ENCODE measurements around the gene ARHGEF18.
"Not testable (repeated sequence)": the region's sequence is repeated elsewhere in the genome, so short reads cannot be mapped to it uniquely, and the experiment has no call there.

- TF ChIP-seq, protein P1, sequence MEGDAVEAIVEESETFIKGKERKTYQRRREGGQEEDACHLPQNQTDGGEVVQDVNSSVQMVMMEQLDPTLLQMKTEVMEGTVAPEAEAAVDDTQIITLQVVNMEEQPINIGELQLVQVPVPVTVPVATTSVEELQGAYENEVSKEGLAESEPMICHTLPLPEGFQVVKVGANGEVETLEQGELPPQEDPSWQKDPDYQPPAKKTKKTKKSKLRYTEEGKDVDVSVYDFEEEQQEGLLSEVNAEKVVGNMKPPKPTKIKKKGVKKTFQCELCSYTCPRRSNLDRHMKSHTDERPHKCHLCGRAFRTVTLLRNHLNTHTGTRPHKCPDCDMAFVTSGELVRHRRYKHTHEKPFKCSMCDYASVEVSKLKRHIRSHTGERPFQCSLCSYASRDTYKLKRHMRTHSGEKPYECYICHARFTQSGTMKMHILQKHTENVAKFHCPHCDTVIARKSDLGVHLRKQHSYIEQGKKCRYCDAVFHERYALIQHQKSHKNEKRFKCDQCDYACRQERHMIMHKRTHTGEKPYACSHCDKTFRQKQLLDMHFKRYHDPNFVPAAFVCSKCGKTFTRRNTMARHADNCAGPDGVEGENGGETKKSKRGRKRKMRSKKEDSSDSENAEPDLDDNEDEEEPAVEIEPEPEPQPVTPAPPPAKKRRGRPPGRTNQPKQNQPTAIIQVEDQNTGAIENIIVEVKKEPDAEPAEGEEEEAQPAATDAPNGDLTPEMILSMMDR (conservative IDR thresholded peaks at IDR 0.05; ENCODE audit: low read length): not testable (repeated sequence)
- TF ChIP-seq EZH2phosphoT487 (IDR thresholded peaks at IDR 0.05; ENCODE audit: borderline replicate concordance): not testable (repeated sequence)
Observed at GRCh38 chr19:7346997-7347396, 1.7 kb upstream of the ARHGEF18 start.

Measured in Loucy (cell line).